ENCODE results near the gene TOM1L2.

- TF ChIP-seq CTCF (IDR thresholded peaks at IDR 0.05) (no peak), POLR2A (IDR thresholded peaks at IDR 0.05) (no peak)
Observed at GRCh38 chr17:17983776-17984175, 11.6 kb upstream of the TOM1L2 start.

All from uterus (tissue), 2 donors.